HFF-Myc (cell line): ENCODE results near the gene GRID1.

ENCODE experiments used
- DNase-seq: peaks from one replicate; pipeline ENCODE4 v3.0.0-alpha.2; 2011; ENCODE audit warnings: low read depth; ENCODE audit errors: extremely low read depth
- H3K4me3 ChIP-seq: replicated peaks from 2 replicates; pipeline ENCODE4 v1.5.1; 2011; ENCODE audit warnings: low read depth, mild to moderate bottlenecking, control low read depth, low read length
- TF ChIP-seq, protein P1 (sequence below): IDR thresholded peaks from 2 replicates; pipeline ENCODE4 v1.5.1; 2012; ENCODE audit warnings: mild to moderate bottlenecking, low read depth, low read length, control low read depth; ENCODE audit errors: missing control alignments

Gene GRID1

DNA sequence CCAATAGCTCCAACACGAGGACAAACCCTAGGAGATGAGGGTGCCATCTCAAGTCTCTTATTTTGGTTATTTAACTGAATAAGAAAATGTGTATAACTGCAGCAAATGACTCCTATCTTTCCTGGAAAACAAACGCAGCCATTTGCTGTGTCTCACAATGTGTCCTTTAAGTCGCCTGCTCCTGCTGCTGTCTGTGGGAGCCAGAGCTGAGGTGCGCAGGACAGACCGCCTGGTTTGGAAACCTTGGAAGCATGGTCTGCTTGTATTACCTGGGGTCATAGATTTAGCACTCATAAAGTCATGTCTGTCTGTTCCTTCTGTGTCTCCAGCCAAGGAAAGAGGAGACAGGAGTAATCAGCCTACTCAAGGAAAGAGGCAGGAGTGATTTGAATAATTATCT, 760.2 kb downstream of the GRID1 start:
- H3K4me3 ChIP-seq = no peak overlapping the region
- DNase-seq = no peak
- TF ChIP-seq, protein P1, sequence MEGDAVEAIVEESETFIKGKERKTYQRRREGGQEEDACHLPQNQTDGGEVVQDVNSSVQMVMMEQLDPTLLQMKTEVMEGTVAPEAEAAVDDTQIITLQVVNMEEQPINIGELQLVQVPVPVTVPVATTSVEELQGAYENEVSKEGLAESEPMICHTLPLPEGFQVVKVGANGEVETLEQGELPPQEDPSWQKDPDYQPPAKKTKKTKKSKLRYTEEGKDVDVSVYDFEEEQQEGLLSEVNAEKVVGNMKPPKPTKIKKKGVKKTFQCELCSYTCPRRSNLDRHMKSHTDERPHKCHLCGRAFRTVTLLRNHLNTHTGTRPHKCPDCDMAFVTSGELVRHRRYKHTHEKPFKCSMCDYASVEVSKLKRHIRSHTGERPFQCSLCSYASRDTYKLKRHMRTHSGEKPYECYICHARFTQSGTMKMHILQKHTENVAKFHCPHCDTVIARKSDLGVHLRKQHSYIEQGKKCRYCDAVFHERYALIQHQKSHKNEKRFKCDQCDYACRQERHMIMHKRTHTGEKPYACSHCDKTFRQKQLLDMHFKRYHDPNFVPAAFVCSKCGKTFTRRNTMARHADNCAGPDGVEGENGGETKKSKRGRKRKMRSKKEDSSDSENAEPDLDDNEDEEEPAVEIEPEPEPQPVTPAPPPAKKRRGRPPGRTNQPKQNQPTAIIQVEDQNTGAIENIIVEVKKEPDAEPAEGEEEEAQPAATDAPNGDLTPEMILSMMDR = no peak

DNA sequence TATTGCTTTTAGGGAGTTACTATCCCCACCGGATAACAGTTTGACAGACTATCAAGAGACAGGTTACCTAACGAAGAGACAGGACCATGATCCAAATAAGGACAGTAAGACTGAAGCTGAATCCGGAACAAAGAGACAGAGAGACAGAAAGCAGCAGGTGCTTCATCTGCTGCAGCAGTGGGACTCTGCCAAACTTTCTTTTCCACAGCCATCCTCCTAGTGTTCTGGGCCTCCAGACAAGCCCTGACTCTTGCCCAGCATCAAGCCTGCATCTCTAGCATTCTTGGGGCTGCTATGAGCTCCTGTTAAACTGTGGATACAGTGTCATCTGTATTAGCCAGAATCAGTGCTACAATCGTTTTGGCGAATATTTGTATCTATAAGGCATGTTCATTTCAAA, 761.7 kb downstream of the GRID1 start:
- DNase-seq = no peak
- TF ChIP-seq, protein P1 = no peak
- H3K4me3 ChIP-seq = no peak overlapping the region

DNA sequence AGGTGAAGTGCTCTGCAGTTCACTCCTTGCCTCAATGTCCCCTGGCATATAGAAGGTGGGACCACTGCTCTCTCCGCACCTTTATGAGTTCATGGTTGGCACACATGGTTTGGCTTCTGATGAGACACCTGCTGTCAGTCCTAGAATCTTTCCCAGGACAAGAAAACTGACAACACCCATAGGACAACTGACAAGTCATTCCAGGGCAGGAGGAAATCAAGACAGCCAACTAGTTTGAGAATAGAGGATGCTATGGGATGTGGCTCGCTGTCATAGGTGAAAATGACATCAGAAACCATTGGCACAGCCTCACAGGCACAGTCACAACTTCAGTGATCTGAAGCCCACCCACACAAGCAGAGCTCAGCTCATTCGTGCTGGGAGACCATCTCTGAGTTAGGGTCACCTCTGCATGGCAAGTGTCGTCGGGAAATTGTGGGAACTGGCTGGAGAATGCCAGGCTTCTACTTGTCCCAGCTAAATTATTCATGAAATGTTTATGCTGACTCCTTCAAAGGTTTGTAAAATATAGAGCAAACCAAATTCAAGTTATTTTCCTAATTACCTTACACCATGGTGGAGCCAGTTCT, 762.4 kb downstream of the GRID1 start:
- TF ChIP-seq, protein P1 = no peak
- no peak overlapping the region for H3K4me3 ChIP-seq
- no peak for DNase-seq

DNA sequence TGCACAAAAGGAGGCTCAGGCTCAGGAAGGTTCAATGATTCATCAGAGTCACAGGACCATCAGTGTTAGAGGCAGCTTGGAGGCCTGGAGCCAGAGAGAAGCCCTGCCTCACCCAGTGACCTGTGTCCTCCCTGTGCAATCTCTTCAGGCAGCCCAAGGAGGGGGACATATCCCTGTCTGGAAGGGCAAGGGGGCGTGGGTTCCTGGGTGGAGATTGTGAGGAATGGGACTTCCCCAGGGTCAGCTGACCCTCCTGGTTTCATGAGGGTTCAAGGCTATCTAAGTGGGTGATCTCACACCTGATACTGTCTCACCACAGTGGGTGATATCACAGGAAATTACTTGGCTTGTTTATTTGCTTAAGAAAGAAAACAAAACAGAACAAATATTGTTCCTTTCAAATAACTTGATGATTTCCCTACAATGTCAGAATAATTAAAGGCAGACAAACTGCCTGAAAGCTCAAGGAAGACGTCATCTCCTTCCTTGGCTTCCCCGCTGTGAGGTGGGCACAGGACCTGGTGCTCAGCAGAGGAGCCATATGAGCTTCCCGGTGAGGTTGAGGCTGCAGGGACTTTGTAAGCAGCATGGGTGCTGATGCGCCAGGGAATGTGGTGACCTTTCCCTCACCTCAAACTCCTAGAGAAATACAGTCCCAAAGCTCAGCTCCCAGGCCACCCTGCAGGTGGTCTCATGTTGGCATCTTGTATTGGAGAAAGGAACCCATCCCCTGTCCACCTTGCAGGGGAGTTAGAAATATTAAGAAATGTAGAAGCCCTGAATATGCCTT, 763.2 kb downstream of the GRID1 start:
- TF ChIP-seq, protein P1 = no peak
- no peak for DNase-seq

DNA sequence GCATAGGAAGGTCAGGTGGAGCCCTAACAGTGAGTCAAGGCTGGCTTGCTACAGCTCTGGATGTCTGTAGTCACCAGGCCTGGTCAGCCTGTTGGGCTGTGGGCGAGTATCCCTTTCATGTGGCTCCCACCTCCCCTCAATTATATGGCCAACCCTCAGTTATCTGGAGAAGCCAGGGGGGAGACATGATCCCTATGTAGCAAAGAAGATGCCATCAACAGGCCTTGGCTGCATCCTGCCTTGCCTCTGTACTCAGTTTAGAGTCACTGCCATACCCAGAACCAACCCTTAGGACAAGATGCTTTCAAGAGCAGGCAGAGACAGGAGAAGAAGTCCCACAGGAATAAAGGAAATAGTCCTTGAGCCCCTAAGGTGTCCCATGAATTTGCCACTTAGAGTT, 763.9 kb downstream of the GRID1 start:
- DNase-seq = no peak
- no peak overlapping the region for H3K4me3 ChIP-seq
- TF ChIP-seq, protein P1 = no peak

More for the DNA sequence above, 763.2 kb downstream of the GRID1 start:
- H3K4me3 ChIP-seq = no peak overlapping the region

DNA sequence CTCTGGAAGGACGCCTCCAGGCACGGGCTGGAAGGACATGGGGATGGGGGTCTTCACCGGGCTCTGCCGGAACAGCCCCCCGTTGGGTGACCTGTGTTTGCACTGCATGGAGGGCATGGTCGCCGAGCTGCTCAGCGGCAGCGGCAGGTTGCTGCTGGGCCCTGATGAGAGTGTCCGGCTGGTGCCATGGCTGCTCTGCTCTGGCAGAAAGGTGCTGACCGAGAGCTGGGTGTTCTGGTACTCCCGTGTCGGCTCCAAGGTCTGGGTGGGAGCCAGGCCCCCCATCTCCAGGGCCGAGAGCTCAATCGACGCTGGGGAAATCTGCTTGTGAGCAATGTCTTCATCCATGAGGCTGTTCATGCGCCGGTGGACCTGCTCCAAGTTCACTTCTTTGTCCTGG, 764.3 kb downstream of the GRID1 start:
- no peak overlapping the region for H3K4me3 ChIP-seq
- DNase-seq = no peak
- TF ChIP-seq, protein P1 = no peak
